Erythroblast (primary cell): ENCODE data around the gene S100A5.
A peak's percentile ranks its signal among the peaks of the same experiment; 100 is the strongest.

Experiments used
- DNase-seq, 2 experiments: peaks; one replicate each; lab custom pipeline; 2025; lab: John Stamatoyannopoulos, UW
- GATA1 ChIP-seq: IDR thresholded peaks from 2 replicates; pipeline ENCODE4 v1.6.1; 2011; ENCODE audit warnings: low read depth, mild to moderate bottlenecking, control low read depth, low read length, moderate library complexity
- POLR2A ChIP-seq: IDR thresholded peaks from 2 replicates; pipeline ENCODE4 v1.6.1; 2011; ENCODE audit warnings: mild to moderate bottlenecking, low read length

S100A5 gene

DNA sequence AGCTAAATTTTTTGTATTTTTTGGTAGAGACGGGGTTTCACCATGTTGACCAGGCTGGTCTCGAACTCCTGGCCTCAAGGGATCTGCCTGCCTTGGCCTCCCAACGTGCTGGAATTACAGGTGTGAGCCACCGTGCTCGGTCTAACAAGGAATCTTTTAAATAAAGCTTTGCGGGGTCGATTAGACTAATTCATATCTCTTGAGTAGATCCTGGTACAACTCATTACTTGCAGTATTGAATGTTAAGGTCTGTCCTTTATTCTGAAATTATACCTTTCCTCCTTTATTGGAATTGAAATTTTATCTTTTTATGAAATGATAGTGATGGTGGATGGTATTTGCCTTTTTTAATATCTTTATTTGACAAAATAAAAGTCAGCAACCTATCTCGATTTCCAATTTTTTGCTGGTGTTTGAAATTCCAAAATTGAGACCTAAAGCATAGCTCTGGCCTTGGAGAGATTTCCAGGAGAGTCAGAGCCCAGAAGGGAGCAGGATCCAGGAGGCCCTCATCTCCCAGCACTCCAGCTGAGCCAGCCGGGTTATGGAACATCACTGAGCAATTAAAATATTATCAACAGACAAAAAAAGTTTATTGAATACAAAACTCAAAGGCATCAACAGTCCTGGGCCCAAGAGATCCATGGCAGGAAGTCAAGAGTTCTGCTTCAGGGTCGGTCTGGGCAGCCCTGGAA lies 20.2 kb upstream of the S100A5 start:
- TF ChIP-seq GATA1 (no peak), POLR2A (no peak)
- no peak for DNase-seq

DNA sequence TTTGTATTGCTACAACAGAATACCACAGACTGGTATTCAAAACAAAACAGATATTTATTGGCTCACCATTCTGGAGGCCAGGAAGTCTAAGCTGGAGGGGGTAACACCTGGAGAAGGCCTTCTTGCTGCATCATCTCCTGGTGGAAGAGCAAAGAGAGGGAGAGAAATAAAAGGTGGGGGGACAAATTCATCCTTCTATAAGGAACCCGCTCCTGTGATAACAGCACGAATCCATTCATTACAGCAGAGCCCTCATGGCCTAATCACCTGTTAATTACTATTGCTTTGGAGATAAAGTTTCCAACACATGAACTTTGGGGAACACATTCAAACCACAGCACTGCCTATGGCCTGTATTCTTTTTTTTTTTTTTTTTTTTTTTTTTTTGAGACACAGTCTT lies 19.5 kb upstream of the S100A5 start:
- TF ChIP-seq GATA1 (no peak), POLR2A (no peak)

DNA sequence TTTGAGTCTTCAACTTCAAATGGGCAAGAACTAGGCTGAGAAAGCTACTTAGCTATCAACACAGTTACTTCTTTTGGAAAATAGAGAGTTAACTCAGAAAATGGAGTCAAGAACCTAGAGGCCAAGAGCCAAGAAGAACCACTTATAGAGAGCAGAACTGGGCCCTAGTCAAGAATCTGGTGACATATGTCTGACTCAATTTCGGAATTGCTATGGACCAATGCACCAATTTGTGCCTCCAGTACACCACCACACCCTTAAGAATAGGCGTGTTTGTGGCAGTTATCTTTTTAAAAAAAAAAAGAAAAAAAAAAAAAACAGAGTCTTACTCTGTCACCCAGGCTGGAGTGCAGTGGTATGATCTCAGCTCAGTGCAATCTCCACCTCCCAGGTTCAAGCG lies 17.1 kb upstream of the S100A5 start:
- DNase-seq: no peak
- TF ChIP-seq GATA1 (no peak), POLR2A (no peak)

More for the DNA sequence above, 19.5 kb upstream of the S100A5 start:
- DNase-seq: no peak

DNA sequence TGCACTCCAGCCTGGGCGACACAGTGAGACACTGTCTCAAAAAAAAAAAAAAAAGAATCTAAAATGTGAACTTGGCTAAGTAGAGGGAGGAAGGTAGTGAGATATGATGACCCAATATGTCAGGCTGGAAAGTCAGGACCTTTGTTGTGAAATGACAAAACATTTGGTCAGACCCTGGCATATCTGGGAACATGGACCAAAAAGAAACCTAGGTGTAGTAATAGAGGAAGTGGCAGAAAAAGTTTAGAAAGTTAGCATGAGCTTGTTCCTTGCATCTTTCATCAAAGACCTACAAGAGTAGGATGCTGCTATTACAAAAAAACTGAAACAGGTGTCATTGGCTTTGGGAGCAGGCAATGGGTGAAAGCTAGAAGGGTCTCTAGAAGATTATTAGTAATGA lies 15.6 kb upstream of the S100A5 start:
- no peak for DNase-seq
- TF ChIP-seq POLR2A (no peak), GATA1 (no peak)

DNA sequence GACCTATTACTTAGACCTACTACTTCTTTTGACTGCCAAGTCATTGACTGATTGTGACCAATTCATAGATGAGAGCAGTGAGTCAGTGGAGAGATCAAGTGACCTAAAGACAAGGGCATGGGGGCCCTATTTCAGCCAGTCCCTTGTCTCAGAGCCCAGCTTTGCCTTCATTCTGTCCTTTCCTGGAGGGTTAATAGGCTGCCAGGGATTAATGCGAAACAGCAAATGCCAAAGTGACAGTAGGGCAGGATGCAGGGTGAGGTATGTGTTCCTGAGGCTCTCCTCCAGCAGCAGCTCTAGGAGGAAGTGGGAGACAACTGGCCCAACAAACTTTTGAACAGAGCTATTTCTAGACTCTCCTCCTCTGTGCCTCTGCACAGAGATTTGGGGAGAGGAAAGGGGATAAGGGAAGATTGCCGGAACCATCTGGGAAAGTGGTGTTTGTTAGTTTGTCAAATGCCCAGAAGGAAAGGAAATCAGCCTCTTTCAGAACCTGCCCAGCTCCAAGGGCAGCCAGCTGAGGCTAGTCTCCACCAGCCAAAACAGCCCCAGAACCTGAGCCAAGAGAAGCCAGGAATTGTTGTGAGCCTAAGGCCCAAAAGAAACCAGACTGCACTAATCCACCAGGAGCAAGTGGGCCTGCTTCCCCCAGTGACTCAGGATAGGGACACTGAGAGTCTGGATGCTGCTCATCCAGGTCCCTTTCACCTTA lies 13.3 kb upstream of the S100A5 start:
- TF ChIP-seq POLR2A: no peak
- TF ChIP-seq GATA1: no peak
- peak; percentile 48 to 54 for DNase-seq

DNA sequence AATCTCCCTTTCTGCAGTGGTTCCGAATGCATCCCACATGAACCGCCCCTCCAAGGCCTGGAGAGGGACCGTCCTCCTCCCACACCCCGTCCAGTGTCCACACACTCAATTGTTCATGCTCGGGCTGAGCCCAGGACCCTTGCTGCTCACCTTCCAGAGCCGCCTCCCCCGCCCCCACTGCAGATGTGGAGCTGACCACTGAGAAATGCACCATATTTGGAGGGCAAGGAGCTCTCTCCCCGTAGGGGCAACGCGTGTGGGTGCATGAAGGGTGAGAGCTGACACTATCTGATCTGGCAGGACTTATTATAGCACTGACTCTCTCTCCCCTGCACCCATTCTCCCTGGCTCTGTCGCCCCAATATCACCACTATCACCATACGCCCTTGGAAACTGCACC lies 12.4 kb upstream of the S100A5 start:
- DNase-seq: peak; percentile 51 to 80
- TF ChIP-seq GATA1: no peak
- TF ChIP-seq POLR2A: peak; percentile 22

DNA sequence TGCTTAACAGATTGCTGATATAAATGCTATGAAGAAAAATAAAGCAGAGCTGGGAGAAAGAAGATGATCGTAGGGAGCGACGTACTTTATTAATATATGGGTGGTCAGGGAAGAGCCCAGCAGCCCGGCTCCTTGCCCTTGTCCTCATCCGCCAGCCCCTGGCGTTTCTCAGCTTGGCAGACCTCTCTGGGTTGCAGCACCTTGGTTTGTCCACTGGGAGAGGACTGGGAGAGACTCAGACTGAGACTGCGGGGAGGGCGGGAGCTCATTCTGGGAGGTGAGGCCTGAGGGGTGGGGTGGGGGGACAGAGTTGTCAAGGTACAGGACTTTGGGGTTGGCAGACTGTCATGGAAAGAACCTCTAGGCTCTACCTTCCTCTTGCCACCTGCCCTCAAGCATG lies 11.6 kb upstream of the S100A5 start:
- TF ChIP-seq GATA1 (no peak), POLR2A (no peak)
- no peak for DNase-seq

DNA sequence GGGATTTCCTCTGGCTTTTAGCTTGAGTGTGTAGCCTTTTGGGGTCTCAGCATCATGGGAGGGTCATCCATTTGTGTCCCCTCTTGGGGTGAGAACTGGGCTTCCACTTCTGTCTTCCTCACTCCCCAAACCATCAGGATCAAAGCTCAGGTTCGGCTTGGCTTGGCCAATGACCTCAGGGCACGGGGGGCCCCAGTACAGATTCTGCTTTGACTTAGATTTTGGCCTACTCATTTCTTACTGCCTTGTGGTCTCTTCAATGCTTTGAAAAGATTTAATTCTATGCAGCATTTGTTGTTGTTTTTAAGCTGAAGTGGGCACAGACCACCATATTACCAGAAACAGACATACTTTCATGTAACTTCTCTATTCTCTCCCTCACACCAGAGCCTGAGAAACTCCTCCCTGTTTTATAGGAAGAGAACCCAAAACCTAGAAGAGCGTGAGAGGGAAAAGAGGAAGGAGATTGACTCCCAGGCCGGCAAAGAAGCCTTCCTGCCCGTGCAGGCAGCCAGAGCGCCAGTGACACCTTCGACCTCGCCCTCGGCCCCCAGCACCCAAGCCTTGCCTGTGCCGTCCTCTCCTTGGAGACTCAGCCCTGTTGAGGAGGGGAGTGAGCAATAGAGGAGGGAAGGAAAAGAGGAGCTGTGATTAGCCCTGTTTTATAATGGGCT lies 10.2 kb upstream of the S100A5 start:
- no peak for DNase-seq
- no peak for TF ChIP-seq GATA1
- TF ChIP-seq POLR2A: no peak

DNA sequence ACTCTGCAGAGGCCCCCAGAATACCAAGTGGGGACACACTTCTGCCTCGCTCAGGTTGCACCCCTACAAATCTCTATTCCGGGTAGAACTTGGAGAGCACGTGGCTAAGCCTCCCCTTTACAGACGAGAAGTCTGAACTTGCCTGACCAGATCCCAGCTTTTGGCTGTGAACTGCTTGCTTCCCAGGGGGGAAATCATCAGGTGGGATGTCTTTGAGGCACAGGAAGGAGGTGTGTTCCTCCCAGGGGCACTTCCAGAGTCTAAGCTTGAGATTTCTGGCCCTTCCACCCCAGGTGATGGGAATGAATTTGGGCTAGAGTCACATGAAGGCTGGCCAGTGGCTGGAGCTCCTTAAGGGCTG lies 9.6 kb upstream of the S100A5 start:
- TF ChIP-seq POLR2A (no peak), GATA1 (no peak)
- no peak for DNase-seq

DNA sequence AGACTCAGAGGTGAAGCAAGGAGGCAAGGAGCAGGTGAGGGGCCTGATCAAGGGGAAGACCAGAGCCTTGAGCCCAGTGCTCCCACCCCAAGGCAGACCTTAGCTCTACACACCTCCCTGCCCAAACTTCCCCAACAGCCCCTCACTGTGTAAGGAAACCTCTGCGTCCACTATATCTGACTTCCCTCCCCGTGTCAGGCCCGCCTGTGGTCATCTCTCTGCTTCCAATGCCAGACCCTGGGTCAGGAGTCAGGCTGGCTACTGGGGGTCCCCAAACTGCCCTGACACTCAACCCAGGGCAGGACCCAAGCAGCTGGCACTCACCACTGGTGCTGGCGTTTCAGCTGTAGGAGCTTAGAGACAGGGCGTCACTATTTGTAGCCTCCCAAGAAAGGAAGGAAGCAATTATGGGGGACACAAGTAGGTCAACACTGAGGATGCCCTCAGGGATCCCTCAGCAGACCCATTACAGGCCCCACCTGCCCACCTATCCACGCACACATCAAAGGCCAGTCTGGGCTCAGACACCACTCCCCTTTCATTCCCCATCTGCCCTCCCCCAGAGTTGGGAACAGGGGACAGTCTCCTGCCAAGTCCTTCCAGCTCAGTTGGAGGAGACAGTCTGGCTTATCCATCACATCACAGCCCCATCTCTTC lies 9.1 kb upstream of the S100A5 start:
- no peak for TF ChIP-seq POLR2A
- TF ChIP-seq GATA1: no peak
- no peak for DNase-seq

DNA sequence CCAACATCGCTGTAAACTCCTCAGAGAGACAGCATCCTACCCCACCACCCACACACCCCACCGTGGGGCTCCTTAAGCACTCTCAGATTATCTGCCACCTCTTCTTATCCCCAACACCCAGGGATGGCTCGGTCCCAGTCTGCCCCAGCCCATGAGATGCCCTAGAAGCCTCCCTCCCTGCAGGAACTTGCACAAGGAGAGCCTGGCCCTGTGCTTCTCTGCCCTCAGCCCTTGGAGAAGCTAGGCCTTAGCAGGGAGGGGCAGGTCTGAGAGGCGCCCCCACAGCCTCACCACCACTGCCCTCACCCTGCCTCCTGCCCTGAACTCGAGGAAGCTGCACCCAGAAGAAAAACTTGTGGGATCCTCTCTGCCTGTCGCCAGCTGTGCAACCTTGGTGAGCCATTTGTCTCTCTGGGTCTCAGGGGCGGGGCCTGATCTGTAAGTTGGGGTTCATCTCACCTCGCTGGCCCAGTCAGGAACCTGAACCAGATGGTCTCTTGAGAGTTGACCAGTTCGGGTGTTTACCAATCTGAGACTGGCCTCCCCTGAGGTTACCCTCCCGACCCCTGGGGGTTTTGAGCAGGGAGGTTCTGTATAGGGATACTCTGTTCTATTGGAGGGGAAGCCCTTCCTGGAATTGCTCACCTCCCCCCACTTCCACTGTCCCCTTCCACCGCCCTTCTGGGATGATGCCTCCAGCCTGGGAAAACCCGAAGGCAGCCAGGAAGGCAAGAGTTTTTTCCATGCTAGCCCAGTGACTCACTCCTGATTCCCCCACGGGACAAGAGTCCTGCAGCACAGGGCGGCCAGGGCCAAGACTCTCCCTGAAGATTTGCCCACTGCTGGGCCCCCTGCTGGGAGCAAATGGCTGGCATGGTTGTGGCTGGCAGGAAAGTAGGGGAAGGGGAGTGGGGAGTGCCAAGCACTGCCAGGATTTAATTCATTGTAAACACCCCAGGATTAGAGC lies 8.3 kb upstream of the S100A5 start, which contains the start of gene S100A3:
S100A3 (minus strand) TSS at position 537 of the 967 bp plus-strand sequence. CDS start 773 bp downstream, outside the sequence.
- peak; percentile 56 to 70 for DNase-seq
- TF ChIP-seq POLR2A (no peak), GATA1 (no peak)
